GM19395 (cell line): ENCODE measurements around the gene DKKL1.

ENCODE experiments used
- ATAC-seq: cut with Tn5 transposase; IDR thresholded peaks from one replicate; pipeline ENCODE4 v1.9.1; 2021; ENCODE audit warnings: mild to moderate bottlenecking, moderate library complexity; ENCODE audit not compliant: unreplicated experiment

Gene DKKL1

GRCh38 chr19:49391581-49392399 lies 28.1 kb downstream of the DKKL1 start:
- peak; percentile 60 for ATAC-seq

GRCh38 chr19:49393881-49394280 lies 30.2 kb downstream of the DKKL1 start:
- ATAC-seq: no peak

GRCh38 chr19:49395581-49396407 lies 32.1 kb downstream of the DKKL1 start:
- no peak for ATAC-seq

GRCh38 chr19:49396738-49397505 lies 33.2 kb downstream of the DKKL1 start:
- ATAC-seq: no peak

- no peak for ATAC-seq
These were observed 34.4 kb downstream of the DKKL1 start for GRCh38 chr19:49398001-49398615.

GRCh38 chr19:49398931-49399330 lies 35.3 kb downstream of the DKKL1 start:
- ATAC-seq: no peak

GRCh38 chr19:49400029-49400428 lies 36.4 kb downstream of the DKKL1 start:
- no peak for ATAC-seq

GRCh38 chr19:49403404-49404187 lies 39.9 kb downstream of the DKKL1 start:
- ATAC-seq: no peak

- no peak for ATAC-seq
These were observed 43.4 kb downstream of the DKKL1 start for GRCh38 chr19:49407079-49407478.

GRCh38 chr19:49407482-49408015 lies 43.9 kb downstream of the DKKL1 start:
- ATAC-seq: no peak

GRCh38 chr19:49408816-49409440 lies 45.3 kb downstream of the DKKL1 start:
- ATAC-seq: no peak

- ATAC-seq: no peak
These were observed 45.9 kb downstream of the DKKL1 start for GRCh38 chr19:49409441-49410029.

GRCh38 chr19:49411681-49412326 lies 48.1 kb downstream of the DKKL1 start:
- no peak for ATAC-seq

GRCh38 chr19:49413348-49413747 lies 49.7 kb downstream of the DKKL1 start:
- ATAC-seq: no peak

- no peak for ATAC-seq
These were observed 50.6 kb downstream of the DKKL1 start for GRCh38 chr19:49414256-49414655.

GRCh38 chr19:49415102-49415809 lies 51.6 kb downstream of the DKKL1 start:
- ATAC-seq: no peak

GRCh38 chr19:49415810-49416200 lies 52.1 kb downstream of the DKKL1 start:
- ATAC-seq: no peak

- ATAC-seq: no peak
These were observed 53.4 kb downstream of the DKKL1 start for GRCh38 chr19:49417088-49417487.
